ENCODE results near the gene ZNF511.
A peak's percentile ranks its signal among the peaks of the same experiment; 100 is the strongest.

Gene ZNF511

GRCh38 chr10:133274751-133275683, 33.7 kb upstream of the ZNF511 start:
- DNase-seq: no peak

GRCh38 chr10:133275684-133276092, 33.0 kb upstream of the ZNF511 start:
- no peak for DNase-seq

- DNase-seq: no peak
Observed at GRCh38 chr10:133276100-133276434, 32.6 kb upstream of the ZNF511 start.

- no peak for DNase-seq
Observed at GRCh38 chr10:133276435-133277201, 32.1 kb upstream of the ZNF511 start, which contains the start of gene ADAM8. Gene ADAM8 (minus strand): TSS chr10:133276868. CDS start chr10:133276817, 51 bp downstream.

- DNase-seq: no peak
Observed at GRCh38 chr10:133277277-133277992, 31.3 kb upstream of the ZNF511 start.

GRCh38 chr10:133277993-133278576, 30.6 kb upstream of the ZNF511 start:
- no peak for DNase-seq

- DNase-seq: peak in 3 of 56 donors; percentile 12 to 42 (median 38)
Observed at GRCh38 chr10:133278577-133279265, 30.0 kb upstream of the ZNF511 start.

- DNase-seq: no peak
Observed at GRCh38 chr10:133279326-133280226, 29.1 kb upstream of the ZNF511 start.

- no peak for DNase-seq
Observed at GRCh38 chr10:133280391-133281059, 28.2 kb upstream of the ZNF511 start.

GRCh38 chr10:133281084-133281483, 27.6 kb upstream of the ZNF511 start:
- DNase-seq: no peak

- no peak for DNase-seq
Observed at GRCh38 chr10:133281628-133282372, 26.9 kb upstream of the ZNF511 start.

GRCh38 chr10:133282846-133283390, 25.8 kb upstream of the ZNF511 start:
- DNase-seq: no peak

- no peak for DNase-seq
Observed at GRCh38 chr10:133283931-133284330, 24.8 kb upstream of the ZNF511 start.

GRCh38 chr10:133285217-133285616, 23.5 kb upstream of the ZNF511 start:
- DNase-seq: no peak

- DNase-seq: no peak
Observed at GRCh38 chr10:133286366-133286765, 22.3 kb upstream of the ZNF511 start.

GRCh38 chr10:133287832-133288500, 20.7 kb upstream of the ZNF511 start:
- no peak for DNase-seq

- no peak for DNase-seq
Observed at GRCh38 chr10:133289761-133290160, 19.0 kb upstream of the ZNF511 start.

All from nucleus accumbens (tissue), 56 donors.